ENCODE data around the gene IFT81.

Gene IFT81

DNA sequence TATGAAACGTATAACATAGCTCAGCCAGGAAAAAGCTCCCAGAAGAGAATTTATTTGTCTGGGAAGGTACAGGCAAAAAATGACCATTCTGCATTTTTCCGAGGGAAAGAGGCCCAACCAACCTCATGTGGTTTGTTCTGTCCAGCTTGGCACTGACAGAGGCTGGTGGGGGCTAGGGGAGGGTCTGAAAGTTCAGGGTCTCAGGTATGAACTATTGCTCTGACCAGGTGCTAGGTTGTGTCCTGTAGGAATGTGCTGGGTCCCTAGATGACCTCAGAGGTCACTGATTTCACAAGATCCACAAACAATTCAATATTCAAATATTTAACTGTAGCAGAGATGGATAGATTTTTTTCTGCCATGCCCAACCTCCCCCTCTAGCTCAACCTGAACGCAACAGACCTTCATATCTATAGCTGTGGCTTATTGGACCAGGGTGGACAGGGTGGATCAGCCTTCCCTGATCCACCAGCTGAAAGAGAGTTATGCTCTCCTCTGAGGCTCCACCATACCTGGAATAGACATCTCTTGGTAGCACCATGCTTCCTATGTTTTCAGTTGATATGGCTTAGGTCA lies 32.9 kb upstream of the IFT81 start:
- no peaks in the 10 kb centered on the region for H3K27me3 ChIP-seq (ENCODE audit: control insufficient read depth in 1 of 2, insufficient read depth in 2 of 2, low read length in 2 of 2)
- H3K36me3 ChIP-seq (ENCODE audit: control insufficient read depth in 2 of 2, insufficient read depth in 2 of 2, low read length in 2 of 2): no peaks in the 10 kb centered on the region
- H3K4me1 ChIP-seq (ENCODE audit: control insufficient read depth, insufficient read depth, low read length): no peaks in the 10 kb centered on the region
- no peaks in the 10 kb centered on the region for H3K9me3 ChIP-seq (ENCODE audit: control insufficient read depth in 2 of 2, low read length in 2 of 2)
- no peak overlapping the region for H3K4me3 ChIP-seq (ENCODE audit: low read length in 2 of 2)
- H3K27ac ChIP-seq (ENCODE audit: low read length): no peak overlapping the region
- no peak overlapping the region for H3K9ac ChIP-seq (ENCODE audit: low read length in 2 of 2)

DNA sequence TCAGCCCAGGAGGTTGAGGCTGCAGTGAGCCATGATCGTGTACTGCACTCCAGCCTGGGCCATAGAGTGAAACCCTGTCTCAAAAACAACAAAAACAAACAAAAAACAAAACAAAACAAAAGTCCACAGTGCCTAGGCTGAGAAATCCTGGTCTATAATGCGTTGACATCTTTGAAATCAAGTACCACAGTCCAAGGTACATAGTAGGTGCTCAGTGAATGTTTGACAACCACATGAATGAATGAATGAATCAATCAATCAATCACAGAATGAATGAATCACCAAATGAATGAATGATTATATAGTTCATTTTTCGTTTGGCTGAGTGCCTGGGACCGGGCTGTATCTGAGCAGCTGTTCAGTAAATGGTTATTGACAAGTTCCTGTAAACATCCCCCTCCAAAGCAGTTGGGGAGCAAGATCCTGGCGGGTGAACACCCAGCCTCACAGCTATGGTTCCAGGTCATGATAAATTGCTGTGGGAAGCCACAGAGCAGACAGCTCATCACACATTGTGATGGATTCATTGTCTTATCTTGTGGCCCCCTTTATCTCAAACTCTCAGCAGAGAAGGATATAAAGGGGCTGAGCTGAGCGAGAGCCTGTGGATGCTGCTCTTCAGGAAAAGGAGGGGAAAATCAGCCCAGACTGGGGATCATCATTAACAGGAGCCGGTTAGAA lies 30.4 kb upstream of the IFT81 start:
- no peak overlapping the region for H3K4me3 ChIP-seq (ENCODE audit: low read length in 2 of 2)
- no peaks in the 10 kb centered on the region for H3K36me3 ChIP-seq (ENCODE audit: control insufficient read depth in 2 of 2, insufficient read depth in 2 of 2, low read length in 2 of 2)
- H3K27ac ChIP-seq (ENCODE audit: low read length): no peak overlapping the region
- no peak overlapping the region for H3K9ac ChIP-seq (ENCODE audit: low read length in 2 of 2)
- no peaks in the 10 kb centered on the region for H3K9me3 ChIP-seq (ENCODE audit: control insufficient read depth in 2 of 2, low read length in 2 of 2)
- H3K4me1 ChIP-seq (ENCODE audit: control insufficient read depth, insufficient read depth, low read length): no peaks in the 10 kb centered on the region
- H3K27me3 ChIP-seq (ENCODE audit: control insufficient read depth in 1 of 2, insufficient read depth in 2 of 2, low read length in 2 of 2): no peaks in the 10 kb centered on the region

DNA sequence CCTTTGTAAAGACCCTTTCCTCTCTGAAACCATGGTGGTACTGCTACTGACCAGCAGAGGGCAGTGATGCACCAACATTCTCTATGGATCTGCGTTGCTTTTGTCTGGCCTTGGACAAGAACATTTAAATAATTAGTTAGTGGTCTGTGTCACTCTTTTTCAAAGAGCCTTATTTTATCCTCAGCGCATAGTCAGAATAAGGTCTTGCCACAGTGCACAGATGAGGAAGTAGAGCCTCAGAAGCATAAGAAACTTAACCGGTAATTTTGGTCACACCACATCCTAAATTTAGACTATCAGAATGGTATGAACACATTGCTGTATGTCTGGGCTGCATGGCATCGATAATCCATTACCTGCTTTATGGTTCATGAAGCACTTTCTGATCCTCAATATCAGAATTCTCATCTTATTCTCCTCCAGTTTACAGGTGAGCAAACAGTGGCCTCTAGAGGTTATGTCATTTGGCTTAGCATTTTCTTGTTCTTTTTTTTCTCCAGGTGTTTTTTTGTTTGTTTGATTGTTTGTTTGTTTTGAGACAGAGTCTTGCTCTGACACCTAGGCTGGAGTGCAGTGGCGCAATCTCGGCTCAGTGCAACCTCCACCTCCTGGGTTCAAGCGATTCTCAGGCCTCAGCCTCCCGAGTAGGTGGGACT lies 23.7 kb upstream of the IFT81 start:
- Histone ChIP-seq H3K4me1 (ENCODE audit: control insufficient read depth, insufficient read depth, low read length) (peaks cover 10% of the 10 kb centered on the region), H3K27ac (ENCODE audit: low read length) (no peak overlapping the region), H3K9me3 (ENCODE audit: control insufficient read depth in 2 of 2, low read length in 2 of 2) (no peaks in the 10 kb centered on the region), H3K36me3 (ENCODE audit: control insufficient read depth in 2 of 2, insufficient read depth in 2 of 2, low read length in 2 of 2) (no peaks in the 10 kb centered on the region), H3K27me3 (ENCODE audit: control insufficient read depth in 1 of 2, insufficient read depth in 2 of 2, low read length in 2 of 2) (no peaks in the 10 kb centered on the region), H3K4me3 (ENCODE audit: low read length in 2 of 2) (peak overlapping the region in 1 of 2 donors; percentile 10), H3K9ac (ENCODE audit: low read length in 2 of 2) (no peak overlapping the region)

DNA sequence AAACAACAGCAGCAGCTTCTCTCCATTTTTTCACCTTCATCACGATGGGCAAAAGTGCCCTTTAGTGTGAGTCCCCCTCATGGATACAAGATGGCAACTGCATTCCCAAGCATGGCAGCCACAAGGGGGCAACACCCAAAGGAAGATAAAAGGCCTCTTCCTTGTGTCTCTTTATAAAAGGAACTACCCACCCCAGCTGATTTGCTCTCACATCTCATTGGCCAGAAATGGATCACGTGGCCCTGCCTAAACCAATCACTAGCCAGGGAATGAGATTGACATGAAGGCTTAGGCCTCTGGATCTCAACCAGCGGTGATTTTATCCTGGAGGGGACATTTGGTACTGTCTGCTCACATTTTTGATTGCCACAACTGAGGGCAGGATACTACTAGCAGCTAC lies 21.9 kb upstream of the IFT81 start:
- Histone ChIP-seq H3K9ac (ENCODE audit: low read length in 2 of 2) (no peak overlapping the region), H3K27ac (ENCODE audit: low read length) (no peak overlapping the region), H3K27me3 (ENCODE audit: control insufficient read depth in 1 of 2, insufficient read depth in 2 of 2, low read length in 2 of 2) (no peaks in the 10 kb centered on the region), H3K36me3 (ENCODE audit: control insufficient read depth in 2 of 2, insufficient read depth in 2 of 2, low read length in 2 of 2) (no peaks in the 10 kb centered on the region), H3K9me3 (ENCODE audit: control insufficient read depth in 2 of 2, low read length in 2 of 2) (no peaks in the 10 kb centered on the region), H3K4me1 (ENCODE audit: control insufficient read depth, insufficient read depth, low read length) (peaks cover 12% of the 10 kb centered on the region), H3K4me3 (ENCODE audit: low read length in 2 of 2) (no peak overlapping the region)

DNA sequence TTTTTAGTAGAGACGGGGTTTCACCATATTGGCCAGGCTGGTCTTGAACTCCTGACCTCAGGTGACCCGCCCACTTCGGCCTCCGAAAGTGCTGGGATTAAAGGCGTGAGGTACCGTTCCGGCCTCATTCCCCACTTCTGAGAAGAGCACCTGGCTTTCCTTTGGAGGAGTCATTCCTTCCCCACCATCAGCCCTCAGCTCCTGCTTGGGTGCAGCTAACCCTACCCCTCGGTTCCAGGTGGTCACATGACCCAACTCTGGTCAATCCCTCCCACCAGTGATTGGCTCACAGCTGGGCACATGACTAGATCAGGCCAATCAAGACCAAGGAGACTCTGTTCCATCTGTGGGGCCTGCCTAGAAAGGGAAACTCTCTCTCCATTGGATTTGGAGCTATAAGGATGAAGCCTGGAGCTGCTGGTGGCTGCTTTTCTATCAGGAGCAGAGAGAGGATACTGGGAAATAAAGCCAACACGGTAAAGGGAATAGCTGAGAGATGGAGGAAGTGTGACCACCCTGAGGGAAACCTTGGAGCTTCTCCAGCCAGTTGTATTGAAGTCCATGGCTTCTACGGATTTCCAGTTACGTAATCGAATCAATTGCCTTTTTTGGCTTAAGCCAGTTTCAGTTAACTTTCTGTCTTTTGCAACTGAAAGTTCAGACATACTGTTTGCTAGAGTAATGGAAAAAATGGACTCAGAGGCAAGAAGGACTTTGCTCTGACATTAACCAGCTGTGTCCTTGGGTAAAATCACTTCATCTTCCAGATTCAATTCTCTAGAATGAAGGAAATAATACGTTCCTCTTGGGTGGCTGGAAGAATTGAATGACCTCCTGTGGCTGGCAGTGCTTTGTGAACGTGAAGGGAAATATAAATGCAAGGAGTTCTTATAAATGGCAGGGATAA lies 19.7 kb upstream of the IFT81 start:
- Histone ChIP-seq H3K4me3 (ENCODE audit: low read length in 2 of 2) (no peak overlapping the region), H3K4me1 (ENCODE audit: control insufficient read depth, insufficient read depth, low read length) (peaks cover 32% of the 10 kb centered on the region), H3K36me3 (ENCODE audit: control insufficient read depth in 2 of 2, insufficient read depth in 2 of 2, low read length in 2 of 2) (no peaks in the 10 kb centered on the region), H3K9ac (ENCODE audit: low read length in 2 of 2) (peak overlapping the region in 1 of 2 donors; percentile 36), H3K27ac (ENCODE audit: low read length) (peak overlapping the region; percentile 60), H3K9me3 (ENCODE audit: control insufficient read depth in 2 of 2, low read length in 2 of 2) (no peaks in the 10 kb centered on the region), H3K27me3 (ENCODE audit: control insufficient read depth in 1 of 2, insufficient read depth in 2 of 2, low read length in 2 of 2) (no peaks in the 10 kb centered on the region)

DNA sequence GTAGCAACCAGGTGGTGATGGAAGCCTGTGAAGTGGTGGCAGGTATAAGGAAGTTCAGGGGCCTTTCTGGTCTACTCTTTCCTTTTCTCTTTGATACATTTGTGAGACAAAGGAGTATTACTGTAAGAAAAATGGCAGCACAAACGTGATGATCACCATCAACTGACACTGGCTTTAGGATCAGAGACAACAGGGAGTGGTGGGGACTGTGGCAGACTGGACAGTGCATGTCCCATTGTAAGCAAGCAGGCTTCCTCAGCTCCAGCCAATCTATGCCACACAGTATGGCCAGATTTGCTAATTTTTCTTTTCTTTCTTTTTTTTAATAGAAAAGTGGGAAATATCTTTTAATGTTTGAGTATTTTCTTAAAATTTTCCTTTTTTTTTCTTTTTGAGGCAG lies 19.0 kb upstream of the IFT81 start:
- Histone ChIP-seq H3K36me3 (ENCODE audit: control insufficient read depth in 2 of 2, insufficient read depth in 2 of 2, low read length in 2 of 2) (no peaks in the 10 kb centered on the region), H3K4me3 (ENCODE audit: low read length in 2 of 2) (no peak overlapping the region), H3K9ac (ENCODE audit: low read length in 2 of 2) (peak overlapping the region in 1 of 2 donors; percentile 36), H3K9me3 (ENCODE audit: control insufficient read depth in 2 of 2, low read length in 2 of 2) (no peaks in the 10 kb centered on the region), H3K27me3 (ENCODE audit: control insufficient read depth in 1 of 2, insufficient read depth in 2 of 2, low read length in 2 of 2) (no peaks in the 10 kb centered on the region), H3K4me1 (ENCODE audit: control insufficient read depth, insufficient read depth, low read length) (peaks cover 37% of the 10 kb centered on the region), H3K27ac (ENCODE audit: low read length) (peak overlapping the region; percentile 60)

DNA sequence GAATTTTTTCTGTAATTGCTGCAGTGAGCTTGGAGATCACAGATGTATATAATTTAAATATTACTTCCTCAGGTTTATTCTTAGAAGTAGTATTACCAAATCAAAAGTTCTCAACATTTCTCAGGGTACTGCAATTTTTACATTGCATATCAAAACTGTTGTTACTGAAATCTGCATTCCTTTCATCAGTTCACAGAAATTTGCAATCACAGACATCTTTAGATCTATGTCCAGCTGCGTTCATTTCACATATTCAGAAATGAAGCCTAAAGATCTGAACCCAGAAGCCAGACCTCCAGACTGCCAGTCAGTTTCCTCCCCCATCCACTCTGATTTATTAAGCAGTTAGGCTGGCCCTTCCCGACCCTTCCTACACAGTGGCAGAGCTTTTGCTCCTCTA lies 18.2 kb upstream of the IFT81 start:
- Histone ChIP-seq H3K36me3 (ENCODE audit: control insufficient read depth in 2 of 2, insufficient read depth in 2 of 2, low read length in 2 of 2) (no peaks in the 10 kb centered on the region), H3K9me3 (ENCODE audit: control insufficient read depth in 2 of 2, low read length in 2 of 2) (no peaks in the 10 kb centered on the region), H3K27me3 (ENCODE audit: control insufficient read depth in 1 of 2, insufficient read depth in 2 of 2, low read length in 2 of 2) (no peaks in the 10 kb centered on the region), H3K9ac (ENCODE audit: low read length in 2 of 2) (no peak overlapping the region), H3K4me3 (ENCODE audit: low read length in 2 of 2) (no peak overlapping the region), H3K27ac (ENCODE audit: low read length) (no peak overlapping the region), H3K4me1 (ENCODE audit: control insufficient read depth, insufficient read depth, low read length) (peaks cover 35% of the 10 kb centered on the region)

DNA sequence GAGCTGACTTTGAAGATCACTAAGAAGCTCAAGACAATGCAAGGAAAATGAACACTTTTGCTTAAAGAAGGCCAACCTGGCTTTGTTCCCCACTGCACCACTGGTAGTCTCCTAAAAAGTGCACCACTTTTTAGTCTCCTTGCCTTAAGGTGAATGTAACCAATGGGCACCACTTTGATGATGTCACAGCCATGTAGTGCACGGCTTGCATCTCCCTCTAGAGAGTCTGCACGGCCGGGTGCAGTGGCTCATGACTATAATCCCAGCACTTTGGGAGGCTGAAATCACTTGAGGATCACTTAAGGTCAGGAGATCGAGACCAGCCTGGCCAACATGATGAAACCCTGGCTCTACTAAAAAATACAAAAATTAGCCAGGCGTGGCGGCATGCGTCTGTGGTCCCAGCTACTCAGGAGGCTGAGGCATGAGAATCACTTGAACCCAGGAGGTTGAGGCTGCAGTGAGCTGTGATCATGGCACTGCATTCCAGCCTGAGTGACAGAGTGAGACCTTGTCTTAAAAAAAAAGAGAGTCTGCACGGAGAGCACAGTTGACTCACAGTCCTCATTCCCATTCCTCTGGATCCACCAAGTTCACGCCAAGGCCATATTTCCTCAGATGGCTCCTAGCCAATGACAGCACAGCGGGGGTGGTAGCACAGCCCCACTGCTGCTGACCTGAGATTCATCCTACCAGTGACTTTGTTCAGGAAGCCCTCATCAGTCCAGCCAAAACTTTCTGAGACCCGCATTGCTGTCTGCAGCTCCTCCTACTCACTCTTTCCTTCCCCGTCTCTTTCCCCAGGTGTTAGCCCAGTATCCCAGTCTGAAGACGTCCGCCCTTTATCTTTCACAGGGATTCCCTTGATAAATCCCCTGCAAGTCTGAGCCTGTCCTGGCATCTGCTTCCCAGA lies 16.5 kb upstream of the IFT81 start:
- Histone ChIP-seq H3K4me3 (ENCODE audit: low read length in 2 of 2) (no peak overlapping the region), H3K9ac (ENCODE audit: low read length in 2 of 2) (no peak overlapping the region), H3K27me3 (ENCODE audit: control insufficient read depth in 1 of 2, insufficient read depth in 2 of 2, low read length in 2 of 2) (no peaks in the 10 kb centered on the region), H3K36me3 (ENCODE audit: control insufficient read depth in 2 of 2, insufficient read depth in 2 of 2, low read length in 2 of 2) (no peaks in the 10 kb centered on the region), H3K4me1 (ENCODE audit: control insufficient read depth, insufficient read depth, low read length) (peaks cover 35% of the 10 kb centered on the region), H3K27ac (ENCODE audit: low read length) (peak overlapping the region; percentile 82), H3K9me3 (ENCODE audit: control insufficient read depth in 2 of 2, low read length in 2 of 2) (no peaks in the 10 kb centered on the region)

DNA sequence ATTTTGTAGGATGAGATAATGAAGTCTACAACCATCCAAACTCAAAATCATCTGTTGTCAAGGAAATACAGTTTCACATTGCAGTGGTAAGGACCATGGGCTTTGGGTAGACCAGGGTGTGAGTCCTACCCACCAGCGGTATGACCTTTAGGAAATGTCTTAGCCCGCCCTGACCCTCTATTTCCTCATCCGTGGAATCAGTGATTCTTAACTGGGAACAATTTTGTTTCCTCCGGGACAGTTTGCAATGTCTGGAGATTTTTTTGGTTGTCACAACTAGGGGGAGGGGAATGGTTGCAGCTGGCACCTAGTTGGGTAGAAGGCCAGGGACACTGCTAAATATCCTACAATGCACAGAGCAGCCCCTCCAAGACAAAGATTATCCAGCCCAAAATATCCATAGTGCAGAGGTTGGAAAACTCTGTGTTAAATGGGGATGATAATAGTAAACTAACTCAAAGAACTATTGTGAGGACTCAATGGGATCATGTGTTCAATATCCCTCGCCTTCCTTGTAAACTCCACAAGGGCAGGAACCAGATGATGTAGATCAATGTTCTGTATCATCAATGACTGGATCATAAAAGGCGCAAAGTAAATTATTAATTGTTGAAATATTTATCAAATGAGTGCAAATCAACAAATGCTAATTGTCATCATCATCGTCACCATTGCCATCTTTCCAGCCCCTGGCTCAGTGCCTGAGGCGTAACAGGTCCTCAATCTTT lies 15.7 kb upstream of the IFT81 start:
- Histone ChIP-seq H3K27me3 (ENCODE audit: control insufficient read depth in 1 of 2, insufficient read depth in 2 of 2, low read length in 2 of 2) (no peaks in the 10 kb centered on the region), H3K9ac (ENCODE audit: low read length in 2 of 2) (no peak overlapping the region), H3K27ac (ENCODE audit: low read length) (peak overlapping the region; percentile 82), H3K4me3 (ENCODE audit: low read length in 2 of 2) (peak overlapping the region; percentile 17 to 60), H3K36me3 (ENCODE audit: control insufficient read depth in 2 of 2, insufficient read depth in 2 of 2, low read length in 2 of 2) (no peaks in the 10 kb centered on the region), H3K4me1 (ENCODE audit: control insufficient read depth, insufficient read depth, low read length) (peaks cover 35% of the 10 kb centered on the region), H3K9me3 (ENCODE audit: control insufficient read depth in 2 of 2, low read length in 2 of 2) (no peaks in the 10 kb centered on the region)
